H1 (cell line): ENCODE data around the gene TOMT. TPM values are rescaled to one million over a fixed set of nuclear protein-coding genes. Genes with fewer than 3 reads are reported as not detected.

ENCODE experiments used
- CBX5 ChIP-seq: fragments of 300-800, 300-1000 bp; sonication (generic); IDR thresholded peaks from 2 replicates; pipeline ENCODE4 v1.7.1; 2016; ENCODE audit warnings: antibody characterized with exemption, low read length, low read depth
- CHD1 ChIP-seq: IDR thresholded peaks from 2 replicates; pipeline ENCODE4 v1.6.1; 2012; ENCODE audit warnings: low read depth, low read length, improper control_type of control experiment
- CHD7 ChIP-seq: fragments of 300-600 bp; sonication (generic); IDR thresholded peaks from 2 replicates; pipeline ENCODE4 v1.7.1; 2012; ENCODE audit warnings: low read length, moderate library complexity, mild to moderate bottlenecking, inconsistent platforms; ENCODE audit not compliant: insufficient replicate concordance
- NRF1 ChIP-seq: IDR thresholded peaks from 2 replicates; pipeline ENCODE4 v1.6.1; 2011; ENCODE audit warnings: mild to moderate bottlenecking, low read depth, low read length, improper control_type of control experiment
- POLR2A ChIP-seq, 2 experiments: IDR thresholded peaks; 1 replicate in 1 of 2; 2 replicates in 1 of 2; pipeline ENCODE4 v1.6.1; 2011; ENCODE audit warnings: low read depth in 2 of 2, low read length in 2 of 2, mild to moderate bottlenecking in 2 of 2; ENCODE audit errors: control extremely low read depth in 1 of 2
- POU5F1 ChIP-seq: IDR thresholded peaks from 2 replicates; pipeline ENCODE4 v1.6.1; 2011; ENCODE audit warnings: low read depth, mild to moderate bottlenecking, low read length, moderate library complexity
- RBBP5 ChIP-seq: IDR thresholded peaks from 2 replicates; pipeline ENCODE4 v1.7.1; 2012; ENCODE audit warnings: low read depth, mild to moderate bottlenecking, inconsistent platforms, low read length, moderate library complexity, borderline replicate concordance
- SAP30 ChIP-seq: fragments of 300-600 bp; sonication (generic); IDR thresholded peaks from 2 replicates; pipeline ENCODE4 v1.7.1; 2012; ENCODE audit warnings: low read length, moderate library complexity, mild to moderate bottlenecking, inconsistent platforms; ENCODE audit not compliant: insufficient read depth, insufficient replicate concordance
- SIX5 ChIP-seq: IDR thresholded peaks from 2 replicates; pipeline ENCODE4 v1.6.1; 2011; ENCODE audit warnings: mild to moderate bottlenecking, low read depth, low read length
- SUZ12 ChIP-seq: fragments of 200-600 bp; sonication (generic); IDR thresholded peaks from 2 replicates; pipeline ENCODE4 v1.6.1; 2012; ENCODE audit warnings: mild to moderate bottlenecking, inconsistent platforms, low read length, moderate library complexity, mixed read lengths
- USF2 ChIP-seq: IDR thresholded peaks from 2 replicates; pipeline ENCODE4 v1.6.1; 2011; ENCODE audit warnings: low read length, improper control_type of control experiment
- polyA plus RNA-seq, 7 experiments: library from polyadenylated mRNA; depleted of rRNA in 3 of 7; stranded (reverse) in 5 of 7; unstranded in 2 of 7; fragments of >200 nt in 5 of 7; fragments of 200-250 nt in 2 of 7; gene quantifications; 1 replicate in 5 of 7; 2 replicates in 1 of 7; 4 replicates in 1 of 7; pipeline versions ENCODE4 v1.2.1 to v1.2.3, GENCODE V29; 2011 to 2013; ENCODE audit warnings: missing spikeins in 2 of 7, mixed read lengths in 2 of 7
- total RNA-seq: library from RNA; stranded (reverse); fragmentation: NEBNext Ultra II Directional; extraction: Animal tissue kit (Norgen Biotek cat#: 25700); gene quantifications from 2 replicates; pipeline ENCODE4 v1.2.1, GENCODE V29; 2021

Gene TOMT
- total and polyA plus RNA-seq, 2 of the 8 experiments (the other 6 are each of a cell fraction or from before 2014, with no cell fraction given): 0.11 TPM; not detected in 1

- TF ChIP-seq CHD7 (no peak), POU5F1 (no peak), NRF1 (no peak), SAP30 (no peak), RBBP5 (no peak), POLR2A (IDR thresholded peaks at IDR 0.05; ENCODE audit: control extremely low read depth in 1 of 2, low read depth in 2 of 2, low read length in 2 of 2) (no peak), USF2 (no peak), SIX5 (no peak), CHD1 (no peak), CBX5 (no peak), SUZ12 (no peak)
Observed at GRCh38 chr11:72119198-72119597, 13.5 kb downstream of the TOMT start (continued).
